Neural cell (in vitro differentiated cells): Measurements from ENCODE around the gene RIC3.

Experiments used
- CTCF ChIP-seq: fragments of 450-650 bp; IDR thresholded peaks from 2 replicates; pipeline ENCODE4 v1.5.1; 2014; ENCODE audit warnings: antibody characterized with exemption, mild to moderate bottlenecking, moderate library complexity; ENCODE audit not compliant: poor library complexity, severe bottlenecking
- POLR2AphosphoS5 ChIP-seq: IDR thresholded peaks from 2 replicates; pipeline ENCODE4 v1.6.1; 2012
- REST ChIP-seq: IDR thresholded peaks from 2 replicates; pipeline ENCODE4 v1.6.1; 2012; ENCODE audit warnings: borderline replicate concordance
- TAF1 ChIP-seq: IDR thresholded peaks from 2 replicates; pipeline ENCODE4 v1.6.1; 2012; ENCODE audit warnings: low read depth

- TF ChIP-seq CTCF = no peak
- no peak for TF ChIP-seq TAF1
- TF ChIP-seq POLR2AphosphoS5 = no peak
- no peak for TF ChIP-seq REST
Measured at GRCh38 chr11:8083871-8084281, 84.9 kb downstream of the RIC3 start.
